K562 (cell line): ENCODE measurements around the gene SLC24A4. TPM values are rescaled to one million over a fixed set of nuclear protein-coding genes. Genes with fewer than 3 reads are reported as not detected.

Experiments
- ATAC-seq: fragments of 200-7000 bp; cut with Tn5 transposase; 3 replicates; pipeline ENCODE4 v1.9.1; 2020; ENCODE audit warnings: moderate library complexity
- BruUV-seq: library from RNA; stranded (reverse); fragments of 400-500 nt; replicated peaks from 2 replicates; lab custom pipeline; 2021; lab: Mats Ljungman, UMichigan
- CTCF ChIA-PET: fragments of 300-600 bp; formaldehyde crosslinking; extraction: SDS; loops from one replicate; lab custom pipeline; 2021; ENCODE audit warnings: low intra/inter-chr PET ratio; lab: Yijun Ruan, JAX
- POLR2A ChIA-PET: fragments of 300-600, 350-650 bp; sonication (Branson Sonifier 250); formaldehyde crosslinking; extraction: SDS; loops from one replicate; lab custom pipeline; 2021; ENCODE audit warnings: antibody characterized with exemption, inconsistent platforms; lab: Yijun Ruan, JAX
- DNase-seq, 4 experiments: peaks; one replicate each; pipeline versions ENCODE4 v3.0.0 to v3.0.0-alpha.2; 2011 to 2018; ENCODE audit warnings: low spot score in 3 of 4, mixed read lengths in 3 of 4; ENCODE audit errors: extremely low read depth in 1 of 4
- FAIRE-seq: peaks from 2 replicates; lab custom pipeline; 2011; peaks lifted over from hg19 to GRCh38; lab: Jason Lieb, UNC
- H2AFZ ChIP-seq: 2 replicates; pipeline ENCODE4 v1.6.0; 2011; ENCODE audit warnings: low read depth, low read length, control low read depth, inconsistent platforms
- H3K27ac ChIP-seq: fragments of 200-600 bp; 3 replicates; pipeline ENCODE4 v1.8.0; 2011; ENCODE audit warnings: low read depth, mild to moderate bottlenecking, control low read depth, inconsistent platforms, low read length, moderate library complexity, mixed read lengths; ENCODE audit errors: extremely low read depth
- H3K27me3 ChIP-seq, 2 experiments: fragments of 300-600 bp in 1 of 2; 2 replicates in 1 of 2; 3 replicates in 1 of 2; pipeline versions ENCODE4 v1.6.0 to v1.8.0; 2011; ENCODE audit warnings: inconsistent platforms in 2 of 2, low read length in 2 of 2, mild to moderate bottlenecking in 1 of 2, mixed read lengths in 1 of 2, moderate library complexity in 1 of 2; ENCODE audit not compliant: control insufficient read depth in 2 of 2, insufficient read depth in 2 of 2
- H3K36me3 ChIP-seq: fragments of 300-600 bp; 3 replicates; pipeline ENCODE4 v1.8.0; 2011; ENCODE audit warnings: mild to moderate bottlenecking, low read length, inconsistent platforms; ENCODE audit not compliant: control insufficient read depth, insufficient read depth
- H3K4me1 ChIP-seq, 2 experiments: fragments of 200-600 bp in 1 of 2; replicated peaks in 1 of 2; 2 replicates in 1 of 2; 3 replicates in 1 of 2; pipeline versions ENCODE4 v1.5.1 to v1.8.0; 2011; ENCODE audit warnings: inconsistent platforms in 2 of 2, low read length in 2 of 2, mild to moderate bottlenecking in 1 of 2, mixed read lengths in 1 of 2, moderate library complexity in 1 of 2; ENCODE audit not compliant: control insufficient read depth in 2 of 2, insufficient read depth in 2 of 2
- H3K4me2 ChIP-seq: 2 replicates; pipeline ENCODE4 v1.6.1; 2011; ENCODE audit warnings: low read length, control low read depth, inconsistent platforms, mixed read lengths; ENCODE audit not compliant: insufficient read depth
- H3K4me3 ChIP-seq: fragments of 200-600 bp; sonication (generic), shearing (Covaris generic); 2 replicates; pipeline ENCODE4 v1.5.1; 2016; ENCODE audit warnings: control low read depth, inconsistent platforms
- H3K79me2 ChIP-seq: fragments of 200-600 bp; 3 replicates; pipeline ENCODE4 v1.8.0; 2011; ENCODE audit warnings: low read length, inconsistent platforms; ENCODE audit not compliant: control insufficient read depth, insufficient read depth
- H3K9ac ChIP-seq, 2 experiments: 2 replicates each; pipeline versions ENCODE4 v1.6.0 to v1.6.1; 2011; ENCODE audit warnings: low read depth in 2 of 2, low read length in 2 of 2, control low read depth in 1 of 2, inconsistent platforms in 1 of 2, mild to moderate bottlenecking in 1 of 2, mixed read lengths in 1 of 2; ENCODE audit not compliant: insufficient read depth in 1 of 2
- H3K9me1 ChIP-seq: one replicate; pipeline ENCODE4 v1.6.0; 2011; ENCODE audit warnings: inconsistent platforms, mild to moderate bottlenecking, low read length, moderate library complexity; ENCODE audit not compliant: control insufficient read depth, insufficient read depth
- H3K9me3 ChIP-seq: replicated peaks from 2 replicates; pipeline ENCODE4 v1.5.1; 2011; ENCODE audit warnings: low read depth, low read length, inconsistent platforms; ENCODE audit not compliant: control insufficient read depth, insufficient read depth
- H4K20me1 ChIP-seq: replicated peaks from 2 replicates; pipeline ENCODE4 v1.6.1; 2011; ENCODE audit warnings: low read length, inconsistent platforms, mixed read lengths; ENCODE audit not compliant: control insufficient read depth, insufficient read depth
- CBFA2T2 ChIP-seq: fragments of 450-650 bp; conservative IDR thresholded peaks from 2 replicates; pipeline ENCODE4 v1.6.1; 2017; ENCODE audit warnings: mild to moderate bottlenecking
- CBX5 ChIP-seq: IDR thresholded peaks from 2 replicates; pipeline ENCODE4 v1.6.1; 2014; ENCODE audit warnings: low read depth, borderline replicate concordance
- GABPA ChIP-seq: fragments of 200-800 bp; sonication (Bioruptor generic); conservative IDR thresholded peaks from 2 replicates; pipeline ENCODE4 v1.6.1; 2016; ENCODE audit warnings: low read depth, missing genetic modification characterization, missing compliant biosample characterization
- GATAD2A ChIP-seq: fragments of 450-650 bp; IDR thresholded peaks from 2 replicates; pipeline ENCODE4 v1.6.1; 2017
- ILK ChIP-seq: fragments of 450-650 bp; IDR thresholded peaks from 2 replicates; pipeline ENCODE4 v1.6.1; 2016; ENCODE audit warnings: missing genetic modification characterization, low read depth, mild to moderate bottlenecking, missing compliant biosample characterization, moderate library complexity, borderline replicate concordance
- KDM2B ChIP-seq: fragments of 250-450 bp; sonication (Bioruptor Pico); IDR thresholded peaks from 2 replicates; pipeline ENCODE4 v1.8.0; 2021; ENCODE audit warnings: mild to moderate bottlenecking, moderate library complexity
- NR3C1 ChIP-seq: sonication (generic); formaldehyde crosslinking; IDR thresholded peaks from 2 replicates; pipeline ENCODE4 v1.8.1; 2022; ENCODE audit warnings: missing genetic modification reagents
- POLR2AphosphoS2 ChIP-seq: IDR thresholded peaks from 2 replicates; pipeline ENCODE4 v1.6.1; 2012; ENCODE audit warnings: low read length, improper control_type of control experiment
- PURB ChIP-seq: sonication (generic); formaldehyde crosslinking; IDR thresholded peaks from 2 replicates; pipeline ENCODE4 v1.9.0; 2021; ENCODE audit warnings: low read depth, mild to moderate bottlenecking, missing genetic modification reagents
- ZFPM2 ChIP-seq: fragments of 250-450 bp; sonication (Bioruptor Pico); IDR thresholded peaks from 2 replicates; pipeline ENCODE4 v1.5.1; 2022; ENCODE audit warnings: mild to moderate bottlenecking
- ZNF165 ChIP-seq: fragments of 250-450 bp; sonication (Bioruptor Pico); IDR thresholded peaks from 2 replicates; pipeline ENCODE4 v1.4.0; 2020; ENCODE audit warnings: borderline replicate concordance
- ZNF507 ChIP-seq: conservative IDR thresholded peaks from 2 replicates; pipeline ENCODE4 v1.6.1; 2017; ENCODE audit warnings: missing genetic modification characterization, missing compliant biosample characterization
- WGBS: fragments of 100-300 bp; shearing (Covaris generic); methylation state at CpG from one replicate; pipeline ENCODE4 v1.1.6; 2016; ENCODE audit warnings: low coverage, mixed read lengths; ENCODE audit not compliant: insufficient coverage; ENCODE audit errors: missing lambda C conversion rate; 5-methylcytosine and 5-hydroxymethylcytosine counted together
- in situ Hi-C: fragments of 300-500 bp; cut with MboI; formaldehyde crosslinking; loops from 4 replicates; pipeline ENCODE4 v1.15.0; 2018; ENCODE audit warnings: inconsistent platforms, mixed read lengths
- intact Hi-C: fragments of 100-400 bp; cut with micrococcal nuclease; formaldehyde crosslinking; loops from 2 replicates; pipeline ENCODE4 v1.14.2; 2022
- polyA plus RNA-seq, 8 experiments: library from polyadenylated mRNA; depleted of rRNA in 4 of 8; stranded (reverse) in 5 of 8; unstranded in 3 of 8; fragments of >200 nt; fragmentation: Nextera tagmentation in 2 of 8; fragmentation: Illumina TruSeq in 1 of 8; extraction: Ambion mirVana in 2 of 8; extraction: Trizol in 1 of 8; gene quantifications; 2 replicates each; pipeline versions ENCODE4 v1.2.1 to v1.2.3, GENCODE V29; 2011 to 2014; ENCODE audit warnings: inconsistent platforms in 1 of 8, missing spikeins in 1 of 8
- total RNA-seq, 7 experiments: library from RNA; depleted of rRNA in 6 of 7; stranded (reverse); fragments of >200 nt in 6 of 7; fragmentation: Illumina TruSeq in 2 of 7; extraction: Trizol in 2 of 7; gene quantifications; 2 replicates each; pipeline versions ENCODE4 v1.2.1 to v1.2.3, GENCODE V29; 2011 to 2021; ENCODE audit warnings: low replicate concordance in 1 of 7

SLC24A4 gene
- total and polyA plus RNA-seq, 9 of the 15 experiments (the other 6 are each of a cell fraction or from before 2014, with no cell fraction given), result not detected

GRCh38 chr14:92451245-92451644, 128.3 kb downstream of the SLC24A4 start:
- Histone ChIP-seq H3K36me3 (no peaks in the 10 kb centered on the region), H3K4me3 (no peak overlapping the region), H2AFZ (no peak overlapping the region), H3K27me3 (peaks cover 3 to 47% of the 10 kb centered on the region in 2 experiments; a peak in 3 of 5 replicates), H3K9me3 (no peaks in the 10 kb centered on the region)
- POLR2A ChIA-PET, result interaction anchor here (0.6 to 1.0 kb wide), 2 partner anchors 10 to 820 kb away, joined by 3 read pairs; no protein-coding TSS in a partner anchor
- 0% methylated on average over 5 of the region's 9 CpGs for WGBS
- in situ Hi-C loops, result no loop called here
- BruUV-seq, result no TSS peak
- no peak for FAIRE-seq
- no peak for TF ChIP-seq ILK (tag)
- TF ChIP-seq ZFPM2 (CRISPR knock-in tag), result no peak
- no peak for TF ChIP-seq GABPA (tag)
- no peak for TF ChIP-seq CBX5
- TF ChIP-seq ZNF165 (CRISPR knock-in tag), result no peak
- TF ChIP-seq ZNF507 (tag), result no peak
- TF ChIP-seq GATAD2A, result no peak
- TF ChIP-seq NR3C1 (CRISPR knock-in tag), result no peak
- no peak for TF ChIP-seq CBFA2T2
- no peak for TF ChIP-seq POLR2AphosphoS2
- TF ChIP-seq KDM2B (CRISPR knock-in tag), result no peak
- no peak for TF ChIP-seq PURB
- TF ChIP-seq, all 486 proteins: peak for 0
- CTCF ChIA-PET, result no interaction called here
- DNase-seq (no peak), ATAC-seq (no peak)
- no peak overlapping the region for H3K4me2 ChIP-seq
- no peak overlapping the region for H3K9ac ChIP-seq
- H3K79me2 ChIP-seq, result no peaks in the 10 kb centered on the region
- H4K20me1 ChIP-seq, result no peaks in the 10 kb centered on the region
- H3K27ac ChIP-seq, result no peak overlapping the region
- no peaks in the 10 kb centered on the region for H3K4me1 ChIP-seq
- H3K9me1 ChIP-seq, result no peaks in the 10 kb centered on the region
- intact Hi-C loops, result no loop called here
